HG03442 (cell line): ENCODE measurements around the gene CA5A.

Experiments used
- ATAC-seq: cut with Tn5 transposase; IDR thresholded peaks from one replicate; pipeline ENCODE4 v1.9.1; 2021; ENCODE audit warnings: mild to moderate bottlenecking, moderate library complexity; ENCODE audit not compliant: unreplicated experiment

The CA5A gene

GRCh38 chr16:87964049-87964659, 27.8 kb upstream of the CA5A start:
- ATAC-seq, result no peak

- no peak for ATAC-seq
Measured at GRCh38 chr16:87963400-87963799, 27.1 kb upstream of the CA5A start.

GRCh38 chr16:87961623-87962022, 25.3 kb upstream of the CA5A start:
- no peak for ATAC-seq

GRCh38 chr16:87960852-87961251, 24.5 kb upstream of the CA5A start:
- no peak for ATAC-seq

- ATAC-seq, result no peak
Measured at GRCh38 chr16:87960296-87960695, 24.0 kb upstream of the CA5A start.

GRCh38 chr16:87959391-87959990, 23.2 kb upstream of the CA5A start:
- no peak for ATAC-seq

GRCh38 chr16:87958632-87959031, 22.3 kb upstream of the CA5A start:
- no peak for ATAC-seq

- ATAC-seq, result no peak
Measured at GRCh38 chr16:87957296-87958094, 21.2 kb upstream of the CA5A start.

GRCh38 chr16:87956365-87957231, 20.3 kb upstream of the CA5A start:
- no peak for ATAC-seq

GRCh38 chr16:87956098-87956364, 19.7 kb upstream of the CA5A start:
- ATAC-seq, result no peak

- no peak for ATAC-seq
Measured at GRCh38 chr16:87955302-87956097, 19.2 kb upstream of the CA5A start.

GRCh38 chr16:87954826-87955225, 18.5 kb upstream of the CA5A start:
- no peak for ATAC-seq

GRCh38 chr16:87954361-87954760, 18.0 kb upstream of the CA5A start:
- no peak for ATAC-seq

GRCh38 chr16:87953308-87954215, 17.2 kb upstream of the CA5A start:
- ATAC-seq, result no peak

- no peak for ATAC-seq
Measured at GRCh38 chr16:87952751-87953150, 16.4 kb upstream of the CA5A start.

- ATAC-seq, result no peak
Measured at GRCh38 chr16:87951552-87952538, 15.5 kb upstream of the CA5A start.

GRCh38 chr16:87950765-87951551, 14.6 kb upstream of the CA5A start, which contains the start of gene BANP:
Gene BANP, plus strand, starts transcription at chr16:87951434. Its CDS starts 23,682 bp downstream, at chr16:87975116.
- peak; percentile 84 for ATAC-seq
